ENCODE data around the gene SLN. TPM values are rescaled to one million over a fixed set of nuclear protein-coding genes. Genes with fewer than 3 reads are reported as not detected.
"Not testable (repeated sequence)": the region's sequence is repeated elsewhere in the genome, so short reads cannot be mapped to it uniquely, and the experiment has no call there.

The SLN gene
- total RNA-seq (2014; rRNA removed) (0.40 TPM in 1 of 2 replicates, not detected in the other), Bru-seq, nascent RNA (percentile 8 among the genes with signal in this experiment), BruChase-seq, experiment 1, labeled RNA remaining after a 6-hour chase (percentile 37 among the genes with signal in this experiment), BruChase-seq, experiment 2, labeled RNA remaining after a 2-hour chase (percentile 35 among the genes with signal in this experiment)
- long read RNA-seq = 0 reads

DNA sequence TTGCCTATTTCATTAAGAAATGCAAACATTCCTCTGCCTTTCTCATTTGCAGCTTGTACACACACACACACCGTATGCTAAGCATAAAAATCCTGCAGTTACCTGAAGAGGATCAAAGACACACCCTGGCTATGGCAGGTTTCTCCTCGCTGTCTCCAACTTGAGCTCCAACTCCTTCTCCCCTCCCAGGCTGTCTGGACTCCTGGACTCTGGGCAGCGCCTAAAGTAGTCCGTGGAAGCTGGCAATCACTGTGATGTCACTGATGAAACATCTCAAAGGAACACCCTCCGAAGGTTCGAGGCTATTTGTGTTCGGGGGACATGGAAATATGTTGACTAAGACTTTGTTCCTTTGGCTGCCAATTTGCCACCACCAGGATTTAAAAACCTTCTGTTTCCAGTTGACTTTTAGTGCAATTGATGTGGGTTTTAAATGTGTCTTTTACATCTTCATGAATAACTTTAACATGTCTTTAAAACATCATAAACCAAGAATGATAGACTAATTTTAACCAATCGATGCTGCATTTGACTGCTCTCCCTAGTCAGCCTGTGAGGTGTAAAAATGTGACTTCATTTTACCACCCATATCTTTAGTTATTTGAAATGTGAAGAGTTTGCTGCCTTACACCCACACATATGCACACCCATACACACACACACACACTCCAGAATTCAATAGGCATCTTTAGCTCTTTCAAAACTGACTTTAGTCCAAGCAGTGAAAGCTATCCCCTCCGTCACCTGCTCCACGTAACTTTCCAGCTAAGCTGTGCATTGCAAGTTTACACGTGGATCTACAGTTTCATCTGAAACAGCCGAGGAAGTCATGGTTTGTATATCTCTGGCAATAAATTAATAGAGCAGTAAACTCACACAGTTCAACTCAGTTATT, at the start of gene SLN:
TSS of gene SLN (minus strand) at position 196 of the 895 bp plus-strand sequence.
- no TSS peak for BruUV-seq (replicated peaks)
- ChIA-PET POLR2A (ENCODE audit: unreplicated experiment) (no interaction called here), CTCF (no interaction called here)

GRCh38 chr11:107758719-107759355, 47.0 kb upstream of the SLN start:
- DNase-seq; H3K36me3 ChIP-seq (ENCODE audit: low read depth, low read length); H3K4me1 ChIP-seq (ENCODE audit: insufficient read depth, low read length); CTCF ChIA-PET; H3K4me2 ChIP-seq (ENCODE audit: low read length); H3K4me3 ChIP-seq (ENCODE audit: low read length); H3K27ac ChIP-seq (ENCODE audit: low read length); BruUV-seq (replicated peaks); H3K9ac ChIP-seq (ENCODE audit: low read length); H4K20me1 ChIP-seq (ENCODE audit: low read length); H3K79me2 ChIP-seq (ENCODE audit: low read length); ATAC-seq; H2AFZ ChIP-seq (ENCODE audit: low read length); intact Hi-C loops (cut with micrococcal nuclease); H3K9me2 ChIP-seq (replicated peaks; ENCODE audit: low read length); H3K9me3 ChIP-seq (ENCODE audit: low read length); POLR2A ChIA-PET (ENCODE audit: unreplicated experiment); H3F3A ChIP-seq (ENCODE audit: low read length, unreplicated experiment): not testable (repeated sequence)
- peaks cover 33% of the 10 kb centered on the region for H3K27me3 ChIP-seq (ENCODE audit: low read length)

More for the DNA sequence above, at the start of gene SLN:
- H2AFZ ChIP-seq (ENCODE audit: low read length) = no peak within 1 kb of the TSS
- no peaks in the 10 kb centered on the region for H4K20me1 ChIP-seq (ENCODE audit: low read length)
- no peak within 1 kb of the TSS for H3K4me3 ChIP-seq (ENCODE audit: low read length)
- no peaks in the 10 kb centered on the region for H3K9me2 ChIP-seq (replicated peaks; ENCODE audit: low read length)
- no peaks in the 10 kb centered on the region for H3K4me1 ChIP-seq (ENCODE audit: insufficient read depth, low read length)
- no peak for ATAC-seq
- DNase-seq = no peak
- intact Hi-C loops (cut with micrococcal nuclease) = no loop called here
- no peak within 1 kb of the TSS for H3K9ac ChIP-seq (ENCODE audit: low read length)
- H3K27me3 ChIP-seq (ENCODE audit: low read length) = peaks cover 58% of the 10 kb centered on the region
- no peaks in the 10 kb centered on the region for H3K79me2 ChIP-seq (ENCODE audit: low read length)
- no peak within 1 kb of the TSS for H3K4me2 ChIP-seq (ENCODE audit: low read length)
- no peaks in the 10 kb centered on the region for H3K9me3 ChIP-seq (ENCODE audit: low read length)
- no peak within 1 kb of the TSS for H3K27ac ChIP-seq (ENCODE audit: low read length)
- H3F3A ChIP-seq (ENCODE audit: low read length, unreplicated experiment) = no peaks in the 10 kb centered on the region
- no peak for TF ChIP-seq EZH2 (IDR thresholded peaks at IDR 0.05; ENCODE audit: low read length, unreplicated experiment)
- TF ChIP-seq CTCF (conservative IDR thresholded peaks at IDR 0.05; ENCODE audit: low read depth, low read length) = no peak
- TF ChIP-seq EZH2phosphoT487 (IDR thresholded peaks at IDR 0.05; ENCODE audit: borderline replicate concordance, low read length) = no peak; the same call in 1 of the 2 replicates
- H3K36me3 ChIP-seq (ENCODE audit: low read depth, low read length) = no peaks in the 10 kb centered on the region

DNA sequence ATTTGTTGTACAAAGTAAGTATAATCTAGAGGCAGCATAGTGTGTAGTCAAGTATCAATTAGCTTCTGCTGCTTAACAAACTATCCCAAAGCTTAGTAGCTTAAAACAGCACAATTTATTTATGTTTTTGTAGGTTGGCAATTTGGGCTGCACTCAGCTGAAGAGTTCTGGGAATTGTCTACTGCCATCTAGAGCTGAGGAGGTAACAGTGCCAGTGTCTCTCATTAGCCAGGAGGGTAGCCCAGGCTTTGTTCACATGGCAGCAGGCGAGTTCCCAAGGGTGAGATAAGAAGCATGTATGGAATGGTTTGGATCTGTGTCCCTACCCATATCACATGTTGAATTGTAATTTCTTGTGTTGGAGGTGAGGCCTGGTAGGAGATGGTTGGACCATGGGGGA, 45.8 kb upstream of the SLN start:
- no TSS peak for BruUV-seq (replicated peaks)
- H3K79me2 ChIP-seq (ENCODE audit: low read length) = no peaks in the 10 kb centered on the region
- TF ChIP-seq EZH2 (IDR thresholded peaks at IDR 0.05; ENCODE audit: low read length, unreplicated experiment) (no peak), CTCF (conservative IDR thresholded peaks at IDR 0.05; ENCODE audit: low read depth, low read length) (peak; percentile 72)
- ATAC-seq = peak; percentile 56; the same call in 1 of the 2 replicates
- ChIA-PET CTCF (interaction anchor here (0.6 kb wide), 1 partner anchor 17 kb away, joined by 3 read pairs; no protein-coding TSS in a partner anchor), POLR2A (ENCODE audit: unreplicated experiment) (no interaction called here)
- H3K4me1 ChIP-seq (ENCODE audit: insufficient read depth, low read length) = no peaks in the 10 kb centered on the region
- H3K27me3 ChIP-seq (ENCODE audit: low read length) = peaks cover 36% of the 10 kb centered on the region
- no peak overlapping the region for H3K4me2 ChIP-seq (ENCODE audit: low read length)
- intact Hi-C loops (cut with micrococcal nuclease) = no loop called here
- no peaks in the 10 kb centered on the region for H3K9me2 ChIP-seq (replicated peaks; ENCODE audit: low read length)
- H3F3A ChIP-seq (ENCODE audit: low read length, unreplicated experiment) = no peaks in the 10 kb centered on the region
- no peaks in the 10 kb centered on the region for H4K20me1 ChIP-seq (ENCODE audit: low read length)
- peak; percentile 22 for DNase-seq
- no peaks in the 10 kb centered on the region for H3K36me3 ChIP-seq (ENCODE audit: low read depth, low read length)
- H2AFZ ChIP-seq (ENCODE audit: low read length) = no peak overlapping the region
- no peak overlapping the region for H3K4me3 ChIP-seq (ENCODE audit: low read length)
- H3K9me3 ChIP-seq (ENCODE audit: low read length) = no peaks in the 10 kb centered on the region
- H3K27ac ChIP-seq (ENCODE audit: low read length) = no peak overlapping the region
- H3K9ac ChIP-seq (ENCODE audit: low read length) = no peak overlapping the region
